ENCODE results near the gene CAPN15.

CAPN15 gene

DNA sequence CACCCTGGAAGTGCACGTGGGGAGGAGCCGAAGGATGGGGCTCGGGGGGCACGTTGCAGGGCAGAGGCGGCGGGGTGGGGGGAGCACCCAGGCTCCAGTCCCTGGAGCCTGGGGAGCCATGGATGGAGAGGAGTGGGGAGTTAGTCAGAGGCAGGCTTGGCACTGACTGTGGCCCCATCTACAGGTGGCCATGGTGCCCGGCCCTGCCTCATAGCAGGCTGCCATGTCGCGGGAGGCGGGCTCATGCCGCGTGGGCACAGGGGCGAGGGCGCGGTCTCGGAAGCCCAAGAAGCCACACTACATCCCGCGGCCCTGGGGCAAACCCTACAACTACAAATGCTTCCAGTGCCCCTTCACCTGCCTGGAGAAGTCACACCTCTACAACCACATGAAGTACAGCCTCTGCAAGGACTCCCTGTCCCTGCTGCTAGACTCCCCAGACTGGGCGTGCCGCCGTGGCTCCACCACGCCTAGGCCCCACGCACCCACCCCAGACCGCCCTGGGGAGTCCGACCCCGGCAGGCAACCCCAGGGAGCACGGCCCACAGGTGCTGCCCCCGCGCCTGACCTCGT, 35.6 kb downstream of the CAPN15 start:
- DNase-seq: no peak

DNA sequence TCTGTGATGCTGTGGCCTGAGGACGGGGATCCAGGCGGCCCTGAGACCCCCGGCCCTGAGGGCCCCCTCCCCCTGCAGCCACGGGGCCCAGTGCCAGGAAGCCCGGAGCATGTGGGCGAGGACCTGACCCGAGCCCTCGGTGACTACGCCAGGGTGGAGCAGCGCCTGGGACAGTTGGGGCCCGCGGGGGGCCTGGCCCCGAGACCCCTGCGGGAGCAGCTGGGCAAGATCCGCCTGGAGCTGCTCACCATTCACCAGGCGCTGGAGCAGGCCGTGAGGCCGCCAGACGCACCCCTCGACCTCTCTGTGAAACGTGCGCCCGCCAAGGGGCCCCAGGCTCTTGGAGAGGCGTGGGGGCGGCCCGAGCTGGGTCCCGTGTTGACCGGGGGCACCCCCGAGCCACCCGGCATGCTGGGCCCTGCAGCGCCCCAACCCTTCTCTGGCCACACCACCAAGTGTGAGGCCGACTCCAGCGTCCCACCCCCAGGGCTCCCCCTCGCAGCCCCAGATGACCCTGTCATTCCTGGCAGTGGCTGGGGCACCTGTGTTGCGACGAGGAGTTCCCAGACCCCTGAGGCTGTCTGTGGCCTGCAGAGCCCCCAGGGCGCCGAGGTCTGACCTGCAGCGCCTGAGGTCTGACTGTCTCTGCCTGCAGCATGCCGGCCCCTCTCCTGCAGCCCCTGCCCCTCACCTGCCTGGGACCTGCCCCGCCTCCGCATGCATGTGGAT, 37.3 kb downstream of the CAPN15 start:
- no peak for DNase-seq

DNA sequence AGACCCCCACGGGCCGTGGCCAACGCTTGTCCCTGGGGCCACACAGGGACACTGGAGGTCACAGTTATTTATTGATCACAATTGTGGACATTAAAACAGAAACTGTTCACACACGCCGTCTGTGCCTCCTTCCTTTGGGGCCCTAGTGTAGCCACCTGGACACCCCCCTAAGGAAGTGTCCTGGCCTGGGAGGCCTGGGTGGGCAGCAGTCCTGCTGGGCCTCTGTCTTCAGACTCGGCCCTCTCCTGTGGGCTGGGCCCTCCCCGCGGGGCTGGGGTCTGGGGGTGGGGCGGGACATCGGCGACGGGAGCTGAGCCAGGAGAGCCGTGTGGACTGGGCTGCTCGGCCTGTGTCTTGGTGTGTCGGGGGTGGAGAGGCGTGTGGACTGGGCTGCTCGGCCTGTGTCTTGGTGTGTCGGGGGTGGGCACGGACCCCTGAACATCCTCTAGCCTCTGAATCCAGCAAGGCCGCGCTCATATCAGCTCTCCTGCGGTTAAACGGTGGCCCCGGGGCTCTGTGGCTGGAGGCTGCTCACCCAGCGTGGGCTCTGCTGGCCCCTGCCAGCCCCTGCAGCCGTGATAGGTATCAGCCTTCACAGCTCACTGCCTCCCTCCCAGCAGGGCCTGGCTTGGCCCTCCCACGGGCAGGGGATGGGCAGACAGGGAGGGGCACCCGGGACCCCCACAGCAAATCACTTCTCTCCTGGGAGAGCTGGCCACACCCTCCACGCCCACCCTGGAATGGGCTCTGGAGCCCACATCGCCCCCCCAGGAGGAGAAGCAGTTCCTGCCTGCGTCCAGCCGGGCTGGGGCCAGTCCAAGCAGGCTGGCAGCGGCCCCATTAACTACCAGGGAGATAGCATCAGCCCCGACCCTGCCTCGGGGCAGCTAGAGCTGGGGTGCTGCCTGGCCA, 38.2 kb downstream of the CAPN15 start:
- DNase-seq: no peak

- peak; percentile 67 to 71 for DNase-seq
Observed at GRCh38 chr16:566475-567372, 39.2 kb downstream of the CAPN15 start, which contains the start of gene NHLRC4. Gene NHLRC4 (plus strand): TSS chr16:567005. CDS start chr16:568048, 1,043 bp downstream.

- no peak for DNase-seq
Observed at GRCh38 chr16:567373-568256, 40.1 kb downstream of the CAPN15 start.

GRCh38 chr16:568401-569258, 41.1 kb downstream of the CAPN15 start:
- no peak for DNase-seq

DNA sequence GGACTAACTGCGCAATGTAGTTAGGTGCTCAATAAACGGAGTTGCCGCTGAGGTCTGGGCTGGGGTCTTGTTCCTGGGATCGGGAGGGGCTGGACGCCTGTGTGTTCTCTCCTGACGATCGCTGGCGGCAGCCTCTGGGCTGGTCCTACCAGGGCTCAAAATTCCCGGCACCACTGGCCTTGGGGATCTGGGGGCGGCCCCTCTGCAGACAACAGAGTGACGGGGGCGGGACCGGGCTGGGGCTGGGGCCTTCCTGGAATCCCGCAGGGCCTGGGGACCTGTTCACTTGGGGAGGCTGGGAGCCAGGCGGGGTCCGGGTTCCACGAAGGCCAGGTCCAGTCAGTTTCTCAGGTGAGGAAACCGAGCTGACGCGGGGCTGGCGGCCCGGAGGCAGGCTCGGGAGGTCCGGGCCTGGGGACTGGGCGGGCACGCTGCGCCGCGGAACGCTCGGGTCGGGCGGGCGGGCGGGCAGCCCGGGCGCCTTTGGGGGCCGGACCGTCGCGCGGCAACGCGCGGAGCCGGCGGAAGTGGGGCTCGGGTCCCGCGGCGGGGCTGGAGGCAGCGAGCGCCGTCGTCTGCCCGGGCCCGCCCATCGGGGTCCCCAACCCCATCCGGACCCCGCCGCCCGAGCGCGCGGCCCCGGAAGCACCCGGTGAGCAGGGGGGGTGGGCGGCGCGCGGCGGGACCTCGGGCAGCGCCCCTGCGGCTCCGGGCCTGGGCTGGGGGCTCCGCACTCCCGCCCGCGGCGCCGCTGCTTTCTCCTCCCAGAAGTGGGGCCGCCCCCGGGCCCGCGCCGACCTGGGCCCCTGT, 42.1 kb downstream of the CAPN15 start, which contains the start of gene PIGQ:
TSS of gene PIGQ (plus strand) at position 524 of the 810 bp plus-strand sequence. CDS start 4,107 bp downstream, outside the sequence.
- DNase-seq: peak; percentile 80 to 86

DNA sequence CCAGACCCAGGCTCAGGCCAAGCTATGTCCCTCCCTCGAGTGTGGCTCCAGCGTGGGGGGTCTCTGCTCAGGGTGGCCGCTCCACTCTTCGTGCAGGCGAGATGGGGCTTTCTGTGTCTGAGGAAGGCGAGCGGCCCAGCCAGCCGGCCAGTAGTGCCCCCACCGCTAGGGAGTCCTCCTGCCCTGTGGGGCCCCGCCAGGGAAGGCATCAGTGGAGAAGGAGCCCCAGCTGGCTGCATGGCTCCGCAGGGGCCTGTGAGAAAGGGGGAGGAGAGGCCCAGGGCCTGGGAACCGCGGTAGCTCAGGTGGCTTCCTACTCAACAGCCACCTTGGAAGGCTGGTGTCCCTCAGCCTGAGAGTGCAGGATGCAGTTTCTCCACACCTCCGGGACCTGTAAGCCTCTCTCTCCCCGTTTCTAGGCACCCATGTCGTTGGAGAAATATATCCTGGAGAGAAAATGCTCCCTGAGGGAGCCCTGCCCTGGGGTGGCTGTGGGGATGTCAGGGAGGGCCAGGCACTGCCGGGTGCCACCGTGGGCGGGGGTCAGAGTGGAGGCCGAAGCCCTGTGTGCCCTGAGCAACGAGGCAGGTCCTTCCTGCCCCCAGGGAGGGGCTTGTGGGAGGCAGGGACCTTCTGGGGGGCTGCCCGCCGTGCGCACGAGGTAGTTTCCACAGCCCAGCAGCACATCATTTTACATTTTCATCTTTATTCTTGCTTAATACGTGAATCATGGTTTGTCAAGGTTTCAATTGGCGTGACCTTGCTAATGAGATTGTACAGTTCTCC, 45.5 kb downstream of the CAPN15 start:
- no peak for DNase-seq

GRCh38 chr16:574021-574760, 46.7 kb downstream of the CAPN15 start:
- no peak for DNase-seq

DNA sequence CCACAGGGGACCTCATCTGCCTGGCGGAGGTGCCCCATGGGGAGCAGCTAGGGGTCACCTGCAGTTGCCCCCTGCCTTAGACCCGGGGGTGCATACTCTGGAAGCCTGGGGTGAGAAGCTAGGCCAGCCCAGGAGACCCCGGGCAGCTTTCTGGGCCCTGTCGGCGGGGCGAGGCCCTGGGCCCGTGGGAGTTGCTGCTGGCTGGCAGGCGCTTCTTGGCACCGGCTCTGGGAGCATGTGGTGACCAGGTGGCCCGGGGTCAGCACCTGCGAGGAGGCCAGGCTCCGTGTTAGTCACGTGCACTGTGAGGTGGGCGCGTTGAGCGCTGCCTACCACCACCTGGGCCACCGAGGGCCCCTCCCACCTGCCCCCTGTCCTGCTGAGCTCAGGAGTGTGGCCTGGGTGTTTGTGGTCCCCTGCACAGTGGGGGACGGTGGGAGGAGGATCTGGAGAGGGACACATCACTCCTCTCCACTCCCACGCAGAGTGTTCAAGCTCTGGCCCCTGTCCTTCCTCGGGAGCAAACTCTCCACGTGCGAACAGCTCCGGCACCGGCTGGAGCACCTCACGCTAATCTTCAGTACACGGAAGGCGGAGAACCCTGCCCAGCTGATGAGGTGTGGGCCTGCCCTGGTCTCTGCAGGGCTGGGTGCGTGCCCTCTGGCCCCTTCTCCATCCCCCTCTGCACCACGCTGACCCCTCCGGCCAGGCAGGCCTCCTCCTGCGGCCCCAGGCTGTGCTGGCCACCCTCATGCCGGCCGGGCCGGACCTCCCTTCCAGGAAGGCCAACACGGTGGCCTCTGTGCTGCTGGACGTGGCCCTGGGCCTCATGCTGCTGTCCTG, 48.1 kb downstream of the CAPN15 start:
- DNase-seq: no peak

DNA sequence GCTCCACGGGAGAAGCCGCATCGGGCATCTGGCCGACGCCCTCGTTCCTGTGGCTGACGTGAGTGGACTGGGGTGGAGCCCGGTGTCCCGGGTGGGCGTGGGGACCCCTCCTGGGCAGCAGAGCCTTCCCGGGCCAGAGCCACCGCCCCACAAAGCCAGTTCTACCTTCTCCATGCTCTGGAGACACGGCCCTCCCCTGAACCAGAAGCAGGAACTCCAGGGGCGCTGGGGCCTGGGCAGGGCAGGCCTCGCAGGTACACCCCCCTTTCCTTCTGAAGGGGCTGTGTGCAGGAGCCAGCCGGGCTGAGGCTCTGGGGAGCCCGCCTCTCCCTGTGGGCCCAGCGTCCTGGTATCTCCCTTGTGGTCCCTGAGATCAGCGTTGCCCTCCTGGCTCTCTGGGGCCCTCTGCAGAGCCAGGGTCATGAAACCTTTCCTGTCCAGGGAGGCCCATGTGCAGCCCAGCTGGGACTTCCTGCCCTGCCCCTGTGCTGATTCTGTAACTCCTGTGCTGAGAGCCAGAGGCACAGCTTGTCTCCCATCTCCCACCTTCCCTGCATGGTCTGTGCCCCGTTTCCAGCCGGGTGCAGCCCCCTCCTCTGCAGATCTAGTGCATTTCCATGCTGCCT, 48.8 kb downstream of the CAPN15 start:
- DNase-seq: no peak

DNA sequence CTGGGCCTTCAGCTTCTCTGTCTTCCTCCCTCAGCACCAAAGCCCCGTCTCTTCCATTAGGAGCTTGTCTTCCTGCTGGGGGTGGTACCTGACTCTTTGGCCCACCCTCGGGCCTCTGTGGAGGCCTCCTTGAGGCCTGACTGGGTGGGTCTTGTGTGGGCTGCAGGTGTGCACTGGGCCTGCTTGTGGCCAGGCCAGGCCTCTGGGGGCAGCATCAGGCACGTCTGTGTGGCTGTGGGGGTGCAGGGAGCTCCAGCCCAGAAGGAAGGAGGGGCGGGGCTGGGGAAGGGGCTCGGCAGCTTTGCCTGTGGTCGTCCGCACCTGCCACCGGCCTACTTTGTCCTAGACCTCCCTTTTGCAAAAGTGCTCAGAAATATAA, 49.3 kb downstream of the CAPN15 start:
- DNase-seq: no peak

DNA sequence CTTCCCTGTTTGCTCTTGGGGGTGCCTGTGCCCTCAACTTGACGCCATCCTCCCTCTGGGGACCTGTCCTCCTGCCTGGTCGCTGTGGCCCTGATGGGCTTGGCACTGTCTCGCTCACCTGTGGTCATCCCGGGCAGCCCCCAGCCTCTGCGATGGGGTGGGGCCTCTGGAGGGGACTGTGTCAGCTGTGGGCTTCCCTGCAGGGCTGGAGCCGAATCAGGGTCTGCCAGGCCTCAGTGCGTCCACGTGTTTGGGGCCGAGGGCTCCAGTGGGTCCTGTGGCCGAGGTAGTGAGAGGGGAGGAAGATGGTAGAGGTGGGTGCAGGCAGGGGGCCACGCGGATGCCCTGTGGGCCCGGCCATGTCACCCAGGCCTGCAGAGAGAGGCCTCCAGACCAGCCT, 50.3 kb downstream of the CAPN15 start:
- DNase-seq: no peak

- DNase-seq: no peak
Observed at GRCh38 chr16:578232-578869, 50.8 kb downstream of the CAPN15 start.

- peak; percentile 74 to 82 for DNase-seq
Observed at GRCh38 chr16:578870-579405, 51.4 kb downstream of the CAPN15 start.

Measured in activated T-cell treated with anti-CD3 and anti-CD28 coated beads, Interleukin-2, amount 50 U/mL, for 48 hours (primary cell).